DND-41 (cell line): Measurements from ENCODE around the gene OLA1.

ENCODE experiments used
- ATAC-seq: fragments of 200-7000 bp; cut with Tn5 transposase; 3 replicates; pipeline ENCODE4 v1.9.1; 2021; ENCODE audit warnings: low read depth; ENCODE audit not compliant: insufficient read depth
- DNase-seq: peaks from one replicate; pipeline ENCODE4 v3.0.0-alpha.2; 2020
- H2AFZ ChIP-seq: 2 replicates; pipeline ENCODE4 v1.6.0; 2012; ENCODE audit warnings: low read depth, low read length
- H3K27ac ChIP-seq: 2 replicates; pipeline ENCODE4 v1.5.1; 2012; ENCODE audit warnings: low read length, inconsistent platforms
- H3K27me3 ChIP-seq: fragments of 200-600 bp; sonication (generic); 2 replicates; pipeline ENCODE4 v1.6.0; 2012; ENCODE audit warnings: low read length, mild to moderate bottlenecking, inconsistent platforms; ENCODE audit not compliant: insufficient read depth, poor library complexity
- H3K36me3 ChIP-seq: 2 replicates; pipeline ENCODE4 v1.5.1; 2012; ENCODE audit warnings: low read length, inconsistent platforms; ENCODE audit not compliant: insufficient read depth
- H3K4me1 ChIP-seq: 2 replicates; pipeline ENCODE4 v1.5.1; 2012; ENCODE audit warnings: mild to moderate bottlenecking, low read length; ENCODE audit not compliant: insufficient read depth
- H3K4me2 ChIP-seq: 2 replicates; pipeline ENCODE4 v1.6.0; 2012; ENCODE audit warnings: mild to moderate bottlenecking, moderate library complexity, low read length, inconsistent platforms; ENCODE audit not compliant: insufficient read depth
- H3K4me3 ChIP-seq, 2 experiments: fragments of 200-600 bp in 1 of 2; shearing (Covaris generic) in 1 of 2; 2 replicates each; pipeline ENCODE4 v1.5.1; 2012 to 2016; ENCODE audit warnings: inconsistent platforms in 2 of 2, low read length in 2 of 2, mild to moderate bottlenecking in 2 of 2, low read depth in 1 of 2, moderate library complexity in 1 of 2
- H3K79me2 ChIP-seq: 2 replicates; pipeline ENCODE4 v1.6.0; 2012; ENCODE audit warnings: low read length, inconsistent platforms; ENCODE audit not compliant: insufficient read depth
- H3K9ac ChIP-seq: 2 replicates; pipeline ENCODE4 v1.6.0; 2012; ENCODE audit warnings: low read depth, mild to moderate bottlenecking, inconsistent platforms, low read length, moderate library complexity
- H3K9me3 ChIP-seq: 2 replicates; pipeline ENCODE4 v1.5.1; 2012; ENCODE audit warnings: low read length, moderate library complexity, mild to moderate bottlenecking, inconsistent platforms; ENCODE audit not compliant: insufficient read depth, severe bottlenecking
- H4K20me1 ChIP-seq: 2 replicates; pipeline ENCODE4 v1.6.0; 2012; ENCODE audit warnings: low read length; ENCODE audit not compliant: insufficient read depth
- EZH2 ChIP-seq: IDR thresholded peaks from 3 replicates; pipeline ENCODE4 v1.6.1; 2012; ENCODE audit warnings: borderline replicate concordance, low read depth, mild to moderate bottlenecking, moderate library complexity, low read length, inconsistent platforms; ENCODE audit not compliant: severe bottlenecking
- TF ChIP-seq, protein P1 (sequence below): IDR thresholded peaks from 2 replicates; pipeline ENCODE4 v1.5.1; 2012; ENCODE audit warnings: borderline replicate concordance, low read length, moderate library complexity, mild to moderate bottlenecking; ENCODE audit not compliant: poor library complexity, severe bottlenecking; ENCODE audit errors: extremely low read depth

The OLA1 gene

DNA sequence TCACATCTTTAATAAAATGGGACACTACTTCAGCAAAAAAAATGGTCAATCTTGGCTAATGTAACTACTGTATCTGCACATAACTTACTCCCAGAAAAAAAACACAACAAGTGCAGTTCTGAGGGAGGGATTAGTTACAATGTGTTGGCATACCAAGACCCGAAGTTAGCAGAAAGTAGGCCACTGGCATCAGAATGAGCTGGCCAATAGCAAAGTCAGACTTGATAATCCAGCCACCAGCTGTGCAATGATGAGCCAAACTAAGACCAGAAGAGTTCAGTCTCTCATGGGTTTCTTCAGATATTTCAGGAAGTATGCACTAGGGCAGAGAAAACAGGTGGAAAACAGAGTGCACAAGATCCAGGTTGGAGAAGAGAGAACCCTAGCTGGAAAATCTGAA is 65.3 kb downstream of the OLA1 start:
- Histone ChIP-seq H3K36me3 (peaks cover 6% of the 10 kb centered on the region; the same call in 1 of the 2 replicates), H2AFZ (no peak overlapping the region), H3K9me3 (no peaks in the 10 kb centered on the region), H3K9ac (no peak overlapping the region), H3K27me3 (no peaks in the 10 kb centered on the region), H3K4me2 (no peak overlapping the region), H3K27ac (no peak overlapping the region), H3K4me3 (no peak overlapping the region), H3K79me2 (peaks cover 56% of the 10 kb centered on the region), H4K20me1 (peaks cover 12% of the 10 kb centered on the region; the same call in 1 of the 2 replicates), H3K4me1 (no peaks in the 10 kb centered on the region)
- ATAC-seq (no peak), DNase-seq (no peak)
- no peak for TF ChIP-seq EZH2
- TF ChIP-seq, protein P1, sequence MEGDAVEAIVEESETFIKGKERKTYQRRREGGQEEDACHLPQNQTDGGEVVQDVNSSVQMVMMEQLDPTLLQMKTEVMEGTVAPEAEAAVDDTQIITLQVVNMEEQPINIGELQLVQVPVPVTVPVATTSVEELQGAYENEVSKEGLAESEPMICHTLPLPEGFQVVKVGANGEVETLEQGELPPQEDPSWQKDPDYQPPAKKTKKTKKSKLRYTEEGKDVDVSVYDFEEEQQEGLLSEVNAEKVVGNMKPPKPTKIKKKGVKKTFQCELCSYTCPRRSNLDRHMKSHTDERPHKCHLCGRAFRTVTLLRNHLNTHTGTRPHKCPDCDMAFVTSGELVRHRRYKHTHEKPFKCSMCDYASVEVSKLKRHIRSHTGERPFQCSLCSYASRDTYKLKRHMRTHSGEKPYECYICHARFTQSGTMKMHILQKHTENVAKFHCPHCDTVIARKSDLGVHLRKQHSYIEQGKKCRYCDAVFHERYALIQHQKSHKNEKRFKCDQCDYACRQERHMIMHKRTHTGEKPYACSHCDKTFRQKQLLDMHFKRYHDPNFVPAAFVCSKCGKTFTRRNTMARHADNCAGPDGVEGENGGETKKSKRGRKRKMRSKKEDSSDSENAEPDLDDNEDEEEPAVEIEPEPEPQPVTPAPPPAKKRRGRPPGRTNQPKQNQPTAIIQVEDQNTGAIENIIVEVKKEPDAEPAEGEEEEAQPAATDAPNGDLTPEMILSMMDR, result no peak

DNA sequence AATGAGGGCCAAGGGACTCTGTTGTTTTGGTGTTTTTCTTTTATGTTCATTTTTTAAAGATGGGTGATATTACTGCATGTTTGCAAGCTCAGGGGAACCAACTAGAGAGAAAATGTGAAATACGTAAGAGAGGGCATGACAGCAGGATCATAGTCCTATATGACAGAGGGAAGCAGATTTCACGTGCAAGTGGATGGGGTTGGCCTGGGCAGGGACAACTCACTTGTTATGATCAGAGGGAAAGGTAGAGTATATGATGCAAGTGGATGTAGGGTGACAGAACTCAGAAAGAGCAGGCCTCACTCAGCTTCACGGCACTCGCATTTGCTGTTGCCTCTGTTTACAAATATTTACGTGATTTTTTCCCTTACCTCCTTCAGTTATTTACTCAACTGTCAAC is 67.0 kb downstream of the OLA1 start:
- TF ChIP-seq EZH2, result no peak
- TF ChIP-seq, protein P1, result no peak
- no peak overlapping the region for H3K9ac ChIP-seq
- DNase-seq, result no peak
- H3K27me3 ChIP-seq, result no peaks in the 10 kb centered on the region
- no peaks in the 10 kb centered on the region for H3K4me1 ChIP-seq
- H4K20me1 ChIP-seq, result peaks cover 9% of the 10 kb centered on the region; the same call in 1 of the 2 replicates
- peaks cover 6% of the 10 kb centered on the region for H3K9me3 ChIP-seq
- no peak overlapping the region for H3K4me2 ChIP-seq
- H3K36me3 ChIP-seq, result peaks cover 8% of the 10 kb centered on the region; the same call in 1 of the 2 replicates
- ATAC-seq, result no peak
- peaks cover 48% of the 10 kb centered on the region for H3K79me2 ChIP-seq
- no peak overlapping the region for H3K4me3 ChIP-seq
- no peak overlapping the region for H2AFZ ChIP-seq
- no peak overlapping the region for H3K27ac ChIP-seq

DNA sequence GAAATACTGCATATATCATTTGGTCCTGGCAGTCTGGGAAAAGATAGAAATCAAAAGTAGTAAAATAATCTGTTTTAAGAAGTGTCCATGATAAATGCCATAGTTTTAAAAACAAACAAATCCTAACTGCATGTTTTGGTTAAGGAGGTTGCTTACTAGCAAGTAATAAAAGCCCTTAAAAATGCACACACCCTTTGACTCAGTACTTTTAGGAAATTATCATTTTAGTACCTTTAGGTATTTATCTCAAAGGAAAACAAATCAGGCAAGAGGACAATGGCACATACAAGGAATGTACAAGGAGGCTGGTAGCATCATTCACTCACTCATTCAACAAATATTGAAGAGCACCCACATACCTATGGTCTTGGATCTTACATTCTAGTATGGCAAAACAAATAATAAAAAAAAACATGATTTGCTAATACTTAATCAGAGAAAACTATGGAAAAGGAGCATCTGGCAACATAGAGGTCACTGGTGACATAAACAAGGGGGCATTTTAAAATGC is 67.6 kb downstream of the OLA1 start:
- no peak overlapping the region for H3K9ac ChIP-seq
- no peaks in the 10 kb centered on the region for H3K4me1 ChIP-seq
- H4K20me1 ChIP-seq, result peaks cover 9% of the 10 kb centered on the region; the same call in 1 of the 2 replicates
- H3K4me3 ChIP-seq, result no peak overlapping the region
- no peak overlapping the region for H3K4me2 ChIP-seq
- TF ChIP-seq, protein P1, result no peak
- no peak for TF ChIP-seq EZH2
- no peaks in the 10 kb centered on the region for H3K27me3 ChIP-seq
- H3K27ac ChIP-seq, result no peak overlapping the region
- peaks cover 12% of the 10 kb centered on the region; the same call in 1 of the 2 replicates for H3K36me3 ChIP-seq
- H3K79me2 ChIP-seq, result peaks cover 45% of the 10 kb centered on the region
- H3K9me3 ChIP-seq, result peaks cover 10% of the 10 kb centered on the region
- ATAC-seq (no peak), DNase-seq (no peak)
- no peak overlapping the region for H2AFZ ChIP-seq
